Measurements from ENCODE around the gene ITPK1.

The ITPK1 gene

DNA sequence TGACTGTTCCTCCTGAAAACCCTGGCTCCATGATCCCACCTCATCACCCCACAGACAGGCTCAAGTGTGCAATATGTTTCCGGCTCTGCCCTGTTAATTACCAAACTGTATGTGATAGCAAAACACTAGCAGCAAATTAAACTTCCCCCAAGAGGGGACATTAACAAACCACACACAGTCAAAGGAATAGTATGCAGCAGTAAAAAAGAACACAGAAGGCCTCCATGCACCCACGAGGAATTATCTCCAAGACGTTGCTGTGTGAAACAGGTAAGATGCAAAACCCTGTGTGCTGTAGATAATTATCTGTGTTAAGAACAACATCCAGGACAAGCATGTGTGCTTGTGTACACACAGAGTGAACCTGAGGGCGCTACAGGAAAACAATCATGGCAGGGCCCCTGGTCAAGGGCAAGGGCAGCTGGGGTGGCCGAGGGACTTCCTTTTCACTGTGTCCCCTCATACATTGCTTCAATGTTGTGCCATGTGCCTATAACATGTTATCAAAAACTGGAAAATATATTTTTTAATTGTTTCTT is 35.8 kb downstream of the ITPK1 start:
- FAIRE-seq: peak; percentile 13

DNA sequence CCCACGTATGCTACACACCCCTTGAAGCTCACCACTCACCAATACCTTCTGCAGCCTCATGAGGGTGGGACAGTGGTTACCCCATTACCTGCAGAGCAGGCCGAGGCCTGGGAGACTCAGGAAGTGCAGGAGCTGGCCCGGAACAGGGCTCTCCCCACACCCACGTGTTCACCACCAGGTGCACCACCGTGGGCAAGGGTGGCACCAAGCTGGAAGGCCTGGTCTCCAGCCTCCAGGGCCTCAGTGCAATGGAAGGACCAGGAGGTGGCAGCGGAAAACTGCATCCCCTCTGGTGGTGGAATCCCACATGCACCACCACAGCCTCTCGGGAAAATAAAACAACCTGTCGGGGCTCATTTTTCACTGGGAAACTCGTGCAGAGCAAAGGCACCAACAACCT is 36.4 kb downstream of the ITPK1 start:
- peak; percentile 59 for FAIRE-seq
- no peak for DNase-seq (ENCODE audit: insufficient read length, low spot score)
- TF ChIP-seq POU2F2 (IDR thresholded peaks at IDR 0.05; ENCODE audit: low read depth, low read length) (no peak), POLR2AphosphoS5 (IDR thresholded peaks at IDR 0.05; ENCODE audit: low read depth, low read length) (no peak), TAF1 (IDR thresholded peaks at IDR 0.05; ENCODE audit: low read depth, low read length) (no peak), SPI1 (IDR thresholded peaks at IDR 0.05; ENCODE audit: low read depth, low read length) (no peak), PAX5 (IDR thresholded peaks at IDR 0.05; ENCODE audit: insufficient read depth, low read length, severe bottlenecking) (no peak), POLR2A (IDR thresholded peaks at IDR 0.05; ENCODE audit: low read depth, low read length) (no peak)

More for the DNA sequence above, 35.8 kb downstream of the ITPK1 start:
- DNase-seq (ENCODE audit: insufficient read length, low spot score): no peak
- no peak for TF ChIP-seq POLR2AphosphoS5 (IDR thresholded peaks at IDR 0.05; ENCODE audit: low read depth, low read length)
- no peak for TF ChIP-seq POU2F2 (IDR thresholded peaks at IDR 0.05; ENCODE audit: low read depth, low read length)
- TF ChIP-seq SPI1 (IDR thresholded peaks at IDR 0.05; ENCODE audit: low read depth, low read length): no peak
- no peak for TF ChIP-seq PAX5 (IDR thresholded peaks at IDR 0.05; ENCODE audit: insufficient read depth, low read length, severe bottlenecking)
- TF ChIP-seq TAF1 (IDR thresholded peaks at IDR 0.05; ENCODE audit: low read depth, low read length): no peak
- no peak for TF ChIP-seq POLR2A (IDR thresholded peaks at IDR 0.05; ENCODE audit: low read depth, low read length)

DNA sequence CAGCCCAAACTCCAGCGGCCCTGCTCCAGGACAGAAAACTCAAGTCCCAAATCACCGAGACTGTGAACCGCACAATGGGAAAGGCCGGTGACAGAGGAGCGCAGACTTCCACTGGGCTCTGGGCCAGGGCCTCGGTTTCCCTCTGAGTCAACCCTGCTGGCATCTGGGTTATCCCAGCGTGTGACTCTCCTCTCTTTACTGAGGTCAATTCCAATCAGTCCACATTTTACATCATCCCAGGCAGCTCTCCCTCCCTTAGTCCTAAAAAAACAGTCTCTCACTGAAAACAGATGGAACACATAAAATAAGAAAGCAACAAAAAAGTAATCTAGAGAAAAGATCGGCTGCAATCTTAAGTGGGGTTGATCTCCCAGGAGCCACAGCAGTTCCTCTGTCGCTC is 36.9 kb downstream of the ITPK1 start:
- DNase-seq (ENCODE audit: insufficient read length, low spot score): no peak

DNA sequence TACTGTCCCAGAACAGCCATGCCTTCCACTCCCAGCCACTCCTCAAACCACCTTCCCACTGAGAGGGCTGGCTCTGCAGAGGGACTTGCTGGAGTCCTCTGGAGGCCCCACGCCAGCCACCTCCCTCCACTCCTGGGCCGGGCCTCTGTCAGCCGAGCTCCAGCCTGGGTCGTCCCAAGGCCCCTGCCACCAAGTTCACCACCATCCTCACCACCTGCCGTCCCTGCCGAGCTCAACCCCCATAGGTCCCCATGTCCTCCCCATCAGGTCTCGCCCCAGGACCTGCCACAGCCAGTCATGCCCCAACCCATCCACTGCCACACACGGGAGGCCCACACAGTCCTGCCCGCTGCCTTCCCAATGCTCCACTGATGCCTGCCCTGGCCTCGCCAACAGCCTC is 39.0 kb downstream of the ITPK1 start:
- DNase-seq (ENCODE audit: insufficient read length, low spot score): no peak
- no peak for FAIRE-seq

More for the DNA sequence above, 36.9 kb downstream of the ITPK1 start:
- no peak for FAIRE-seq
- no peak for TF ChIP-seq POLR2AphosphoS5 (IDR thresholded peaks at IDR 0.05; ENCODE audit: low read depth, low read length)
- no peak for TF ChIP-seq POU2F2 (IDR thresholded peaks at IDR 0.05; ENCODE audit: low read depth, low read length)
- no peak for TF ChIP-seq POLR2A (IDR thresholded peaks at IDR 0.05; ENCODE audit: low read depth, low read length)
- TF ChIP-seq PAX5 (IDR thresholded peaks at IDR 0.05; ENCODE audit: insufficient read depth, low read length, severe bottlenecking): no peak
- TF ChIP-seq SPI1 (IDR thresholded peaks at IDR 0.05; ENCODE audit: low read depth, low read length): no peak
- TF ChIP-seq TAF1 (IDR thresholded peaks at IDR 0.05; ENCODE audit: low read depth, low read length): no peak

DNA sequence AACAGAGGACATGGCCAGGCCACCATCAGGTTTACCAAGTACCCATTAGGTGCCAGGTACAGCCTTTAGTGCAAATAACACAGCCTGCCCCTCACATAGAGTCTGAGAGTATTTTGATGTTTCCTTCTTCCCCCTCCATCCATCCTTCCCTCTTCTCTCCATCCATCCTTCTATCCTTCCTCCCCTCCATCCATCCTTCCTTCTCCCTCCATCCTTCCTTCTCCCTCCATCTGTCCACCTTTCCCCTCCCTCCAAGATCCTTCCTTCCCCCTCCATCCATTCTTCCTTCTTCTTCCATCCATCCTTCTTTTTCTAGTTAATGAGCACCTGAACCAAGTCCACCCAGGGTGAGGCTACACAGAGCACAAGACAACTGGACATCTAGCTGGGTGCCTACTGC is 39.8 kb downstream of the ITPK1 start:
- DNase-seq (ENCODE audit: insufficient read length, low spot score) (no peak), FAIRE-seq (no peak)
- no peak for TF ChIP-seq POU2F2 (IDR thresholded peaks at IDR 0.05; ENCODE audit: low read depth, low read length)
- TF ChIP-seq PAX5 (IDR thresholded peaks at IDR 0.05; ENCODE audit: insufficient read depth, low read length, severe bottlenecking): no peak
- no peak for TF ChIP-seq TAF1 (IDR thresholded peaks at IDR 0.05; ENCODE audit: low read depth, low read length)

More for the DNA sequence above, 39.0 kb downstream of the ITPK1 start:
- TF ChIP-seq SPI1 (IDR thresholded peaks at IDR 0.05; ENCODE audit: low read depth, low read length) (no peak), POLR2AphosphoS5 (IDR thresholded peaks at IDR 0.05; ENCODE audit: low read depth, low read length) (no peak), TAF1 (IDR thresholded peaks at IDR 0.05; ENCODE audit: low read depth, low read length) (no peak)

DNA sequence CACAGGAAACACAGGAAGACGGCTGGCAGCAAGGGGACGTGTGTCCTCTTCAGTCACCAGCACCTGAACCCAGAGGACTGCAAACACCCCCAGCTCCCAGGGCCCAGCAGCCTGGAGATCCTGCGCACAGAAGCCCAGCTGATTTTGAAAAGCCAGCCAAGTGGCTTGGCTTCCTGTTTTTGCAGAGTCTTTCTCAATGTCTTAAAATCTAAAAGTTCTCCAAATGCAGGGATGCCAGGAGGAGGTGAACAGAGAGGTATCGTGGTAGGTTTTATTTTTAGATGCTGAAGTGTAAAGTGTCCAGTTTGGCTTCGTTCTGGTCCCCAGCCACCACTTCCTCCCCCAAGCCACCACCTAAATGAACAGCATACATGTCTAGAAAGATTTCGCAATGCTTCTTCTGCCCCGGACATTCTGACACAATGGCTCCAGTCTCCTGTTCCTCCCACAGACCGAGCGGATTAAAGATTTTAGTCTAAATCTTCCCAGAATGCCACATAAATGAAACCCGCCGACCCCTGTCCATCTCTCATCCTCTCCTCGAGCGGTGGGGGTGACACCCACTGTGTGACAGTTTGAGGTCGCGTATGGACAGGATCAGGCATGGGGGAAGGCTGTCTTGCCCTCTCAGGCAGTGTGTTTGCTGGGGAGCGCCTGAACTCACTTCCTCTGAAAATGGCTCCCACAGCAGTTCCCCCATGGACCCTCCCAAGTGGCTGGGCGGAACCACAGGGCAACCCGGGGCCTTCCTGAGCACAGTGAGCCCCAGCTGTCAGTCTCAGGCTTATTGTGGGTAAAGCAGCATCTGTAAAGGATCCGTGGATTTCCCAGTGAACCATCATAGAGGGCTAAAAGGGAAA is 41.6 kb downstream of the ITPK1 start:
- DNase-seq (ENCODE audit: insufficient read length, low spot score): no peak
- TF ChIP-seq SPI1 (IDR thresholded peaks at IDR 0.05; ENCODE audit: low read depth, low read length) (peak; percentile 65), POLR2A (IDR thresholded peaks at IDR 0.05; ENCODE audit: low read depth, low read length) (no peak), POLR2AphosphoS5 (IDR thresholded peaks at IDR 0.05; ENCODE audit: low read depth, low read length) (no peak), PAX5 (IDR thresholded peaks at IDR 0.05; ENCODE audit: insufficient read depth, low read length, severe bottlenecking) (no peak), TAF1 (IDR thresholded peaks at IDR 0.05; ENCODE audit: low read depth, low read length) (peak; percentile 21; the same call in 1 of the 2 replicates), POU2F2 (IDR thresholded peaks at IDR 0.05; ENCODE audit: low read depth, low read length) (no peak; the same call in 1 of the 2 replicates)
- FAIRE-seq: peak; percentile 79

DNA sequence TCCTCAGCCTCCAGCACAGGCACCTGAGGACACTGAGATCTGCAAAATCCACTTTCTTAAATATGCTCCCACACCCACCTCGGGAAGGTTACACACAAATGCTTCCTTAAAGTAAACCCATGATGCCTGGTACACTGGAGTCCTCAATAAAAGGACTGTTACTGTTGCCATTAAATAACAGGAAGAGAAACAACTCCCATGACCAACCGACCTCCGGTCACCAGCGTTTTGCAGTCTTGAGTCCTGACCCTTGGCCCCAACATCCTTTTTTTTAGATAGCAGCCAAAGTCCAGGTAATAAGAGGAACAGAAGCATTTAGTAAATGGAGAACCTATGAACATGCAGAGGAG is 42.4 kb downstream of the ITPK1 start:
- FAIRE-seq (no peak), DNase-seq (ENCODE audit: insufficient read length, low spot score) (no peak)
- peak; percentile 42 for TF ChIP-seq SPI1 (IDR thresholded peaks at IDR 0.05; ENCODE audit: low read depth, low read length)
- no peak for TF ChIP-seq POU2F2 (IDR thresholded peaks at IDR 0.05; ENCODE audit: low read depth, low read length)

DNA sequence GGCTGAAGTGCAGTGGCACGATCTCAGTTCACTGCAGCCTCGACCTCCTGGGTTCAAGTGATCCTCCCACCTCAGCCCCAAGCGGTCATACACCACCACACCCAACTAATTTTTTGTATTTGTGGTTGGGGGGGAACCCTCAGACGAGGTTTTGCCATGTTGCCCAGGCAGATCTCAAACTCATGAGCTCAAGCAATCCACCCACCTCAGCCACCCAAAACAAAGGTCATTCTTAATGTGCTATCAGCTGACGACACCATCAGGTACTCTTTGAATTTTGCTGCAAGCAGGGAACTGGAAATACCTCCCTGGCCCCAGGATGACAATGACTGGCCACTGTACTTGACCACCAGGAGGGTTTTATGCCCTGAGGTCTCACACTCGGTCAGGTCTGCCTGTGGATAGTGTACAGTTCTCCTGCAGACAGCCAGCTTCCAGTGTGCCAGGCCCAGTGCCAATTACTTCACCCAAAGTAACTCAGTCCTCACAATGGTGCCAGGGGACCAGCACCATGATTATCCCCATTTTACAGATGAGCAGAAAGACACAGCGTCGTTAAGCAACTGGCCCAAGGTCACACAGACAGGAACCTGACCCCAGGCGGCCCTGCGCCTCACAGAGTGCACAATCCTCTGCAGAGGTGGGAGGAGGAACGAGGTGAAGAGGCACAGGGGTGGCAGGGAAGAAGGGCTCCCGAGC is 42.9 kb downstream of the ITPK1 start:
- DNase-seq (ENCODE audit: insufficient read length, low spot score): no peak
- TF ChIP-seq SPI1 (IDR thresholded peaks at IDR 0.05; ENCODE audit: low read depth, low read length): no peak
- no peak for TF ChIP-seq POU2F2 (IDR thresholded peaks at IDR 0.05; ENCODE audit: low read depth, low read length)
- TF ChIP-seq TAF1 (IDR thresholded peaks at IDR 0.05; ENCODE audit: low read depth, low read length): no peak
- no peak for TF ChIP-seq POLR2AphosphoS5 (IDR thresholded peaks at IDR 0.05; ENCODE audit: low read depth, low read length)
- no peak for TF ChIP-seq POLR2A (IDR thresholded peaks at IDR 0.05; ENCODE audit: low read depth, low read length)
- no peak for TF ChIP-seq PAX5 (IDR thresholded peaks at IDR 0.05; ENCODE audit: insufficient read depth, low read length, severe bottlenecking)
- FAIRE-seq: peak; percentile 94

DNA sequence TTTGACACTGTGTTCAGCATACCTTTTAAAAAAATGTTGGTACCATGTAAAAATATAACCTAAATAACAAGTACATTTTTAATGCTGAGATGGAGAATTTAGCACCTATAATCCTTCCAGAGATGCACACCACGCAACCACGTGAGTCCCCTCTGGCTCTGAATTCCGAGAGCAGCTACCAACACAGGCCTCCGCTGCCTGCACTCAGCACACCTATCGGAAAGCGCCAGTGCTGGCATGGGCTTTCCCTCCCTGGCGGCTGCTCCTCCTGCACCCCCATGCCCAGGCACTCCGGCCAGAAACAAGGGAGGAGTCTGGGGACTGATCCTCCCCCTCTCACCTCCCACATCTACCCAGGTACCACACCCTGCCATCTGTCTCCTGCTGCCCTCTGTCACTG is 47.0 kb downstream of the ITPK1 start:
- DNase-seq (ENCODE audit: insufficient read length, low spot score) (no peak), FAIRE-seq (no peak)
- TF ChIP-seq POLR2AphosphoS5 (IDR thresholded peaks at IDR 0.05; ENCODE audit: low read depth, low read length) (no peak), TAF1 (IDR thresholded peaks at IDR 0.05; ENCODE audit: low read depth, low read length) (no peak), POLR2A (IDR thresholded peaks at IDR 0.05; ENCODE audit: low read depth, low read length) (no peak), POU2F2 (IDR thresholded peaks at IDR 0.05; ENCODE audit: low read depth, low read length) (no peak), SPI1 (IDR thresholded peaks at IDR 0.05; ENCODE audit: low read depth, low read length) (no peak), PAX5 (IDR thresholded peaks at IDR 0.05; ENCODE audit: insufficient read depth, low read length, severe bottlenecking) (no peak)
